Measurements from ENCODE around the gene AIF1.
A peak's percentile ranks its signal among the peaks of the same experiment; 100 is the strongest.

AIF1 gene

DNA sequence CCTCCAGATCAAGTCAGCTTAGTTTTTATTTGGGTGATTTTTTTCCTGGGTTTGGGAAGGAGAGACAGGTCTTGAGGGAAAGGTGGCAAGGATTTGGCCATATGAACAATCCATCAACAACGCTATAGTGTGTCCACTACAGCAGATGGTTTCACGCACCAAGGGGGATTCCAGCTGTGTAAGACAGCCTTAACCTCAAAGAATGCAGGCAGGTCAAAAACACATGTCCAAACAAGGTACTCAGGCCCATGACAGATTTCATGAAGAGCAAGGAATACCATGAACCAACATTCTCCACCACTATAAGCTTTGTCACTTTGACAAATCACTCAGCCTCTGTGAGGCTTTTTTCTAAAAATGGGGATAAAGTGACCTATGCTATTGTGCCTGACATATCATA is 2.0 kb downstream of the AIF1 start:
- Histone ChIP-seq H4K8ac (ENCODE audit: low read depth, low read length) (no peak overlapping the region), H3K14ac (ENCODE audit: low read length) (no peak overlapping the region), H3K4me1 (ENCODE audit: control insufficient read depth in 2 of 2, insufficient read depth in 1 of 2, low read depth in 1 of 2, low read length in 2 of 2) (peaks cover 3 to 13% of the 10 kb centered on the region in 2 donors), H3K23ac (ENCODE audit: low read depth, low read length, poor library complexity) (no peak overlapping the region), H3K79me1 (ENCODE audit: low read depth, low read length) (no peaks in the 10 kb centered on the region), H2BK5ac (ENCODE audit: low read length) (no peak overlapping the region), H3K4me3 (ENCODE audit: low read length in 2 of 2) (no peak overlapping the region), H3K18ac (ENCODE audit: low read length) (no peak overlapping the region), H2AFZ (ENCODE audit: low read length) (no peak overlapping the region), H2BK15ac (ENCODE audit: low read length) (no peak overlapping the region), H3K27ac (replicated peaks; ENCODE audit: low read length) (no peak overlapping the region), H3K4me2 (ENCODE audit: insufficient read depth, low read length, poor library complexity, severe bottlenecking) (no peak overlapping the region), H3K9me3 (replicated peaks in 1 of 2; ENCODE audit: control insufficient read depth in 2 of 2, insufficient read depth in 1 of 2, low read depth in 1 of 2, low read length in 2 of 2) (no peaks in the 10 kb centered on the region), H2AK5ac (ENCODE audit: low read depth, low read length) (no peak overlapping the region), H2BK120ac (ENCODE audit: low read depth, low read length) (no peak overlapping the region), H2BK12ac (ENCODE audit: low read length) (no peak overlapping the region), H4K91ac (ENCODE audit: low read depth, low read length, poor library complexity) (no peak overlapping the region), H3K9ac (ENCODE audit: low read depth, low read length, poor library complexity) (no peak overlapping the region), H3K36me3 (replicated peaks in 1 of 2; ENCODE audit: control insufficient read depth in 2 of 2, insufficient read depth in 2 of 2, low read length in 2 of 2) (peaks cover 4 to 7% of the 10 kb centered on the region in 2 donors), H3K27me3 (ENCODE audit: control insufficient read depth in 3 of 3, insufficient read depth in 3 of 3, low read depth in 1 of 3, low read length in 3 of 3) (no peaks in the 10 kb centered on the region), H3K4ac (ENCODE audit: low read length) (no peak overlapping the region)
- DNase-seq (ENCODE audit: low spot score) = no peak
- no CpG with 5 or more reads among the region's 2 CpGs for WGBS, 2 donors (ENCODE audit: extremely low coverage in 2 of 2, insufficient read length in 2 of 2, insufficient replicate concordance in 1 of 2)

DNA sequence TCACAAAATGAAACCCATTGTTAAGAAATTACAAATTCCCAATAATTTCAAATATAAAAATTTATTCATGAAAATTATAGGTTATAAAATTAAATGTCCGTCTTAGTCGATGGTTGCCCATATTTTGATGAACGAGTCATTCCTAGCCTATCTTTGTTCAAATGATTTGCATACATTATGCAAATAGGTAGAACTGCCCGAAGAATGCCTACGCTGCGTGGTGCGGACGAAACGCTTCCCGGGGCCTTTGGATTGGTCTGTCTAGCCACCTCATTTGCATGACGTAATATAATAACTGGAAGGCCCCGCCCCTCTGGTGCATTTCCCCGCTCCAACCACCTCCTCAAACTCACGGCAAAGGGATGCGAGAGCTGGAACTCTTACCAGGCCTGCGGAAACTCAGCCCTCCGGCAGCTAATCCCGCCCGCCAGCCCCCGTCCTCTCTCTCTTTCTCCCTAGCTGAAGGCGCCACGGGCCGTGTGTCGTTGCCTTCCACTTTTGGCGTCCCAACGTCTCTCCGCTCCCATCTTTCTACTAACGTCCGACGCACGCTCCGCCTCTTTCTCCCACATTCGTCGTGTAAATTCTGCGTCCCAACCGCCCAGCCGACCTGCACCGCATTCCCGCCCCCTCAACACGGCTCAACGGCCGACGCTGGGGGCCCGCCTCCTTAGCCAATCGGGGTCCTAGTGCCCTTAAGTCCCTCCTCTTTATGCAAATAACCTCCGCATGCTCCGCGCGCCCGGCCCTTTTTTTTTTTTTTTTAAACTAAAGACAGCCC is 5.0 kb downstream of the AIF1 start:
- no peaks in the 10 kb centered on the region for H3K27me3 ChIP-seq (ENCODE audit: control insufficient read depth in 3 of 3, insufficient read depth in 3 of 3, low read depth in 1 of 3, low read length in 3 of 3)
- peak overlapping the region; percentile 100 for H3K27ac ChIP-seq (replicated peaks; ENCODE audit: low read length)
- no peaks in the 10 kb centered on the region for H3K9me3 ChIP-seq (replicated peaks in 1 of 2; ENCODE audit: control insufficient read depth in 2 of 2, insufficient read depth in 1 of 2, low read depth in 1 of 2, low read length in 2 of 2)
- DNase-seq (ENCODE audit: low spot score) = peak; percentile 99
- peaks cover 7 to 19% of the 10 kb centered on the region in 2 donors for H3K4me1 ChIP-seq (ENCODE audit: control insufficient read depth in 2 of 2, insufficient read depth in 1 of 2, low read depth in 1 of 2, low read length in 2 of 2)
- H3K4ac ChIP-seq (ENCODE audit: low read length) = no peak overlapping the region
- peak overlapping the region; percentile 59 to 82 for H3K4me3 ChIP-seq (ENCODE audit: low read length in 2 of 2)
- peak overlapping the region; percentile 83 for H2AFZ ChIP-seq (ENCODE audit: low read length)
- no peak overlapping the region for H2AK5ac ChIP-seq (ENCODE audit: low read depth, low read length)
- H3K14ac ChIP-seq (ENCODE audit: low read length) = no peak overlapping the region
- H3K79me1 ChIP-seq (ENCODE audit: low read depth, low read length) = peaks cover 5% of the 10 kb centered on the region
- H4K91ac ChIP-seq (ENCODE audit: low read depth, low read length, poor library complexity) = no peak overlapping the region
- peak overlapping the region; percentile 67 for H3K4me2 ChIP-seq (ENCODE audit: insufficient read depth, low read length, poor library complexity, severe bottlenecking)
- H2BK12ac ChIP-seq (ENCODE audit: low read length) = no peak overlapping the region
- H3K9ac ChIP-seq (ENCODE audit: low read depth, low read length, poor library complexity) = peak overlapping the region; percentile 96
- H4K8ac ChIP-seq (ENCODE audit: low read depth, low read length) = peak overlapping the region; percentile 96
- H2BK5ac ChIP-seq (ENCODE audit: low read length) = peak overlapping the region; percentile 91
- H2BK120ac ChIP-seq (ENCODE audit: low read depth, low read length) = peak overlapping the region; percentile 57
- peak overlapping the region; percentile 82 for H2BK15ac ChIP-seq (ENCODE audit: low read length)
- peak overlapping the region; percentile 100 for H3K18ac ChIP-seq (ENCODE audit: low read length)
- WGBS, 2 donors (ENCODE audit: extremely low coverage in 2 of 2, insufficient read length in 2 of 2, insufficient replicate concordance in 1 of 2) = no CpG with 5 or more reads among the region's 50 CpGs
- H3K36me3 ChIP-seq (replicated peaks in 1 of 2; ENCODE audit: control insufficient read depth in 2 of 2, insufficient read depth in 2 of 2, low read length in 2 of 2) = peaks cover 26 to 37% of the 10 kb centered on the region in 2 donors
- H3K23ac ChIP-seq (ENCODE audit: low read depth, low read length, poor library complexity) = peak overlapping the region; percentile 97

DNA sequence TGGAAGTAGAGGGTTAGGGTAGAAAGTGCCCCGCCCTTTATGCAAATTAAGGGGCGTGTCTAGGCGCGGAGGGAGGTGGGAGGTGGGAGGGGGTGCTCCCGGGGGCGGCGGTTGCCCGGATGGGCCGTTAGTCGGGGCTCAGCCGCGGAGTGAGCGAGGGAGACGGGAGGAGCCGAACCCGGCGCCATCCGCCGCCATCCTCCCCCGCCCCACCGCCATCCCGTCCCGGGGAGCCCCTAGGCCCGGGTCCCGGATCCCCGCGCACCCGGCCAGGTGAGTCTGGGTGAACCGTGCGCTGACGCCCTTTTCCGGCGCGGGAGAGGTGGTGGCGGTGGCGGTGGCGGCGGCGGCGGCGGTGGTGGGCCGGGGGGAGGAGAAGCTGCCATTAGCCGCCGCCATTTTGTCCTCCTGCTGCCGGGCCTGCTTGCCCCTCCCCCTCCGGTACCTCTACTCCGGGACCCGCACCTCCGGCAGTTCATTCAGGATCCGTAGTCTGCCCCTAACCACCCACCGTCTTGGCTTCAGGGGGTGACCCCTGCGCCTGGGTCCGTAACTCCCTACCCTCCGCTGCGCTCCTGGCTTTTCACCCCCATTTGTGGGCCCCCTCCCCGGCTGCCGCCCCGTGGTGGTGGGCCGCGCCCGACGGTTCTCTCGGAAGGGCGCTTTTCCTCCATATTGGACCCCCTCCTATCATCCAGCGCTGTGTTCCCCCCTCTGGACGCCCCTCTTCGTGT is 5.7 kb downstream of the AIF1 start, which contains the start of gene PRRC2A:
Gene PRRC2A (plus strand): TSS at position 130 of the 734 bp plus-strand sequence. CDS start 2,075 bp downstream, outside the sequence.
- DNase-seq (ENCODE audit: low spot score) = no peak
- no CpG with 5 or more reads among the region's 67 CpGs for WGBS, 2 donors (ENCODE audit: extremely low coverage in 2 of 2, insufficient read length in 2 of 2, insufficient replicate concordance in 1 of 2)
- peaks cover 33 to 45% of the 10 kb centered on the region in 2 donors for H3K36me3 ChIP-seq (replicated peaks in 1 of 2; ENCODE audit: control insufficient read depth in 2 of 2, insufficient read depth in 2 of 2, low read length in 2 of 2)

More for the DNA sequence above, 5.7 kb downstream of the AIF1 start, which contains the start of gene PRRC2A:
- H3K23ac ChIP-seq (ENCODE audit: low read depth, low read length, poor library complexity) = peak within 1 kb of the TSS; percentile 97
- no peaks in the 10 kb centered on the region for H3K9me3 ChIP-seq (replicated peaks in 1 of 2; ENCODE audit: control insufficient read depth in 2 of 2, insufficient read depth in 1 of 2, low read depth in 1 of 2, low read length in 2 of 2)
- H3K27me3 ChIP-seq (ENCODE audit: control insufficient read depth in 3 of 3, insufficient read depth in 3 of 3, low read depth in 1 of 3, low read length in 3 of 3) = no peaks in the 10 kb centered on the region
- peak within 1 kb of the TSS; percentile 96 for H3K9ac ChIP-seq (ENCODE audit: low read depth, low read length, poor library complexity)
- peak within 1 kb of the TSS; percentile 100 for H3K18ac ChIP-seq (ENCODE audit: low read length)
- H3K4me1 ChIP-seq (ENCODE audit: control insufficient read depth in 2 of 2, insufficient read depth in 1 of 2, low read depth in 1 of 2, low read length in 2 of 2) = peaks cover 7 to 13% of the 10 kb centered on the region in 2 donors
- no peak within 1 kb of the TSS for H3K14ac ChIP-seq (ENCODE audit: low read length)
- no peak within 1 kb of the TSS for H4K91ac ChIP-seq (ENCODE audit: low read depth, low read length, poor library complexity)
- peak within 1 kb of the TSS; percentile 96 for H4K8ac ChIP-seq (ENCODE audit: low read depth, low read length)
- peak within 1 kb of the TSS; percentile 43 for H2AK5ac ChIP-seq (ENCODE audit: low read depth, low read length)
- peak within 1 kb of the TSS; percentile 57 for H2BK120ac ChIP-seq (ENCODE audit: low read depth, low read length)
- peak within 1 kb of the TSS; percentile 100 for H3K27ac ChIP-seq (replicated peaks; ENCODE audit: low read length)
- no peak within 1 kb of the TSS for H2BK12ac ChIP-seq (ENCODE audit: low read length)
- peak within 1 kb of the TSS; percentile 82 for H2BK15ac ChIP-seq (ENCODE audit: low read length)
- no peak within 1 kb of the TSS for H3K4ac ChIP-seq (ENCODE audit: low read length)
- H3K79me1 ChIP-seq (ENCODE audit: low read depth, low read length) = peaks cover 5% of the 10 kb centered on the region
- H2AFZ ChIP-seq (ENCODE audit: low read length) = peak within 1 kb of the TSS; percentile 83
- peak within 1 kb of the TSS; percentile 82 for H3K4me2 ChIP-seq (ENCODE audit: insufficient read depth, low read length, poor library complexity, severe bottlenecking)
- peak within 1 kb of the TSS; percentile 85 to 95 for H3K4me3 ChIP-seq (ENCODE audit: low read length in 2 of 2)
- peak within 1 kb of the TSS; percentile 96 for H2BK5ac ChIP-seq (ENCODE audit: low read length)
